Measurements from ENCODE around the gene TSPAN11. TPM values are rescaled to one million over a fixed set of nuclear protein-coding genes. Genes with fewer than 3 reads are reported as not detected.

TSPAN11 gene
- total and polyA plus RNA-seq, 2 experiments from 2014 or later: 0.51 to 1.9 TPM

DNA sequence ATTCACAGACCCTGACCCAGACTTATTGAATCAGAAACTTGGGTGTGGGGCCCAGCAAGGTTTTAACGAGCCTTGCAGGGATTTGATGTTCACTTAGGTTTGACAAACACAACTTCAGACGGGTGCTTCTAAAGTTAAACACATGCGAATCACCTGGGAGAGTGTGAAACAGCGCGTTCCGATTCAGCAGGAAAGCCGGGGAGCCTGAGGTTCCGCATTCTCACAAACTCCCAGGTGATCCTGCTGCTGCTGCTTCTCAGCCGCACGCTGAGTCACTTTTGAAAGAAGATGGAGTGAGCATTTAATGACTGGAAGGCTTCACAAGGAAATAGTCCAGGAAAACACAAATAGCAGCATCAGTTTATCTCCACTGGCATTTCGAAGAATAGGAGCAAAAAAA, 102.9 kb downstream of the TSPAN11 start:
- DNase-seq: no peak
- in situ Hi-C loops (cut with MboI): no loop called here

DNA sequence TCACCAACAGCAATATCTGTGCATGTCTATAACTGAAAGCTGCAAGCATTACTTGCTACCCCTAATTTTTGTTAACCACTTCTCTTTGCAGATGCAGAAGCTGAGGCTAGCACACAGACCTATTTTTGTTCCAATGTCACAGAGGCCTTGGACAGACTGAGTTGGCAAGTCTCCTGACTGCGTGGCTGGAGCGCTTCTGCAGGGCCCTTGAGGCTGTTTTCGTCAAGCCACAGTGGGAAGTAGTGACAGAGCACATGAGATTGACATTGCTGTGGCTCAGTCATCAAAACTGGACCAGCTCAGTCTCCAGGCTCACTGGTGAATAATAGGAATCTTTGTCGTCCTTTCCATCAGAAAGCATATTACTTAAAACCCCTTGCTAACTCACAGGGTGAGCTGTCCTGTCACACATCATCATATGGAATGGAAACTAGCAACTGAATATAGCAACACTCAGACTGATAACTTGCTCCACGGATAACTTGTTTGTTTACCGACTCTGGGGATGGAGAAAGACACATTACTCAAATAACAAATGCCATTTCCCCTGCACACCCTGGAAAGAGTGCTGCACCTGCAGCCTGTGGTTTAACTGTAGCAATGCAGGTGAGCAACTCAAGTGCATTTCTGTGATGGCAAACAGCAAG, 103.5 kb downstream of the TSPAN11 start:
- H3K27me3 ChIP-seq (replicated peaks; ENCODE audit: insufficient read depth): peaks cover 6% of the 10 kb centered on the region
- no peaks in the 10 kb centered on the region for H3K79me2 ChIP-seq (ENCODE audit: insufficient read depth)
- H4K20me1 ChIP-seq (ENCODE audit: insufficient read depth): no peaks in the 10 kb centered on the region
- TF ChIP-seq EZH2phosphoT487 (IDR thresholded peaks at IDR 0.05; ENCODE audit: insufficient read depth, low read depth) (no peak), EZH2 (IDR thresholded peaks at IDR 0.05; ENCODE audit: insufficient read depth, poor library complexity, severe bottlenecking) (no peak)
- 70 to 74% methylated on average over 6 of the region's 6 CpGs for WGBS, 2 experiments (ENCODE audit: low coverage in 1 of 2, low lambda C conversion rate in 2 of 2, missing lambda C conversion rate in 2 of 2)
- no peaks in the 10 kb centered on the region for H3K9me3 ChIP-seq (ENCODE audit: low read depth)
- H3K4me1 ChIP-seq (ENCODE audit: insufficient read depth): no peaks in the 10 kb centered on the region
- no peak overlapping the region for H3K9ac ChIP-seq
- H3F3A ChIP-seq (ENCODE audit: insufficient read depth): no peaks in the 10 kb centered on the region
- no peak overlapping the region for H2AFZ ChIP-seq
- H3K36me3 ChIP-seq (ENCODE audit: low read depth): no peaks in the 10 kb centered on the region
- H3K27ac ChIP-seq: no peak overlapping the region
- H3K9me2 ChIP-seq (ENCODE audit: insufficient read depth): no peaks in the 10 kb centered on the region
- in situ Hi-C loops (cut with MboI): no loop called here
- DNase-seq: no peak
- no peak overlapping the region for H3K4me3 ChIP-seq
- no peak overlapping the region for H3K4me2 ChIP-seq (ENCODE audit: unreplicated experiment)

More for the DNA sequence above, 102.9 kb downstream of the TSPAN11 start:
- no peaks in the 10 kb centered on the region for H3K9me2 ChIP-seq (ENCODE audit: insufficient read depth)
- no peaks in the 10 kb centered on the region for H3K9me3 ChIP-seq (ENCODE audit: low read depth)
- H3K4me2 ChIP-seq (ENCODE audit: unreplicated experiment): no peak overlapping the region
- H4K20me1 ChIP-seq (ENCODE audit: insufficient read depth): no peaks in the 10 kb centered on the region
- no peak overlapping the region for H3K9ac ChIP-seq
- peaks cover 6% of the 10 kb centered on the region for H3K27me3 ChIP-seq (replicated peaks; ENCODE audit: insufficient read depth)
- no peak for TF ChIP-seq EZH2phosphoT487 (IDR thresholded peaks at IDR 0.05; ENCODE audit: insufficient read depth, low read depth)
- no peak for TF ChIP-seq EZH2 (IDR thresholded peaks at IDR 0.05; ENCODE audit: insufficient read depth, poor library complexity, severe bottlenecking)
- WGBS, 2 experiments (ENCODE audit: low coverage in 1 of 2, low lambda C conversion rate in 2 of 2, missing lambda C conversion rate in 2 of 2): 82% methylated on average over 11 of the region's 11 CpGs
- H3K27ac ChIP-seq: no peak overlapping the region
- no peaks in the 10 kb centered on the region for H3K4me1 ChIP-seq (ENCODE audit: insufficient read depth)
- no peak overlapping the region for H3K4me3 ChIP-seq
- H3F3A ChIP-seq (ENCODE audit: insufficient read depth): no peaks in the 10 kb centered on the region
- H3K36me3 ChIP-seq (ENCODE audit: low read depth): no peaks in the 10 kb centered on the region
- no peaks in the 10 kb centered on the region for H3K79me2 ChIP-seq (ENCODE audit: insufficient read depth)
- no peak overlapping the region for H2AFZ ChIP-seq

DNA sequence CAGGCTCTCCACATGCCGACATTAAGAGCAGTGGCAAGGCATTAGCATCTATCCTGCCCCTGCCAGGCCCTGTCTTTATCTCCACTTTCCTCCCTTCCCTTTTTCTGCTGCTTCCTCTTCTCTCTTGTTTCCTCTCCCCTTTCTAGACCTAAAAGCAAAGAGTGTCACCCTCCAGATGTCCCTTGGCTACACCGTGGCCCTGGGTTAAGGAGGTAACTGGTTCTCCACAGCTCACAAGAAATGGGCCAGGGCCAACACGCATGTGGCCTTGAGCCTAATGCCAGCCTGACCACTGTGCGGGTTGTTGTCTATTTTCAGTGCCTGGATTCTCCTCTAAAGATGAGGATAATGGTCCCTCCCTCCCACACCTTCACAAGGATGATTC, 105.4 kb downstream of the TSPAN11 start:
- Histone ChIP-seq H3K27ac (no peak overlapping the region), H4K20me1 (ENCODE audit: insufficient read depth) (no peaks in the 10 kb centered on the region), H3K9ac (no peak overlapping the region), H3K4me2 (ENCODE audit: unreplicated experiment) (no peak overlapping the region), H3K9me3 (ENCODE audit: low read depth) (no peaks in the 10 kb centered on the region), H3K27me3 (replicated peaks; ENCODE audit: insufficient read depth) (no peaks in the 10 kb centered on the region; the same call in 1 of the 2 replicates), H3K79me2 (ENCODE audit: insufficient read depth) (no peaks in the 10 kb centered on the region), H3K9me2 (ENCODE audit: insufficient read depth) (no peaks in the 10 kb centered on the region), H3K4me1 (ENCODE audit: insufficient read depth) (no peaks in the 10 kb centered on the region), H3K4me3 (no peak overlapping the region), H3F3A (ENCODE audit: insufficient read depth) (no peaks in the 10 kb centered on the region), H3K36me3 (ENCODE audit: low read depth) (no peaks in the 10 kb centered on the region), H2AFZ (no peak overlapping the region)
- TF ChIP-seq EZH2phosphoT487 (IDR thresholded peaks at IDR 0.05; ENCODE audit: insufficient read depth, low read depth) (no peak), EZH2 (IDR thresholded peaks at IDR 0.05; ENCODE audit: insufficient read depth, poor library complexity, severe bottlenecking) (no peak)
- no peak for DNase-seq
- in situ Hi-C loops (cut with MboI): no loop called here
- 74 to 79% methylated on average over 4 of the region's 4 CpGs for WGBS, 2 experiments (ENCODE audit: low coverage in 1 of 2, low lambda C conversion rate in 2 of 2, missing lambda C conversion rate in 2 of 2)

DNA sequence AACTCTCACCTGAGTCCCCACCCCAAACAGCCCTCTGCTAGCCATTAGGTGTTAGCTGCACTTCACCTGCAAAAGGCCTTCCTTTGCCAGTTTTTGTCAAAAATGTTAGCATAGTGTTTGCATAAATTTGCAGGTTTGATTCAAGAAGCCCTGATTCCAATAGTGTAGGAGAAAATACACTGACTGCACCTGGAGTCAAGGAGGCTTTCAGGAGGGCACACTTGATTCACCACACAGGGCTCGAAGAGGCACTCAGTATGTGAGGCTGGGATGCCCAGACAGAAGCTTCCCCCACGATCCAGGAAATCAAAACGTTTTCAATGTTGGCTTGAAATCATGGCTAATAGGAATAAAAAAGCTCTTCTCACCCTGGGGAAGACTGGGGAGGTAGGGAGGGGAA, 106.6 kb downstream of the TSPAN11 start:
- Histone ChIP-seq H3K27ac (no peak overlapping the region), H4K20me1 (ENCODE audit: insufficient read depth) (no peaks in the 10 kb centered on the region), H3K9ac (no peak overlapping the region), H3K9me3 (ENCODE audit: low read depth) (no peaks in the 10 kb centered on the region), H3K36me3 (ENCODE audit: low read depth) (no peaks in the 10 kb centered on the region), H3K4me3 (no peak overlapping the region), H3K4me1 (ENCODE audit: insufficient read depth) (no peaks in the 10 kb centered on the region), H3K4me2 (ENCODE audit: unreplicated experiment) (no peak overlapping the region), H3K9me2 (ENCODE audit: insufficient read depth) (no peaks in the 10 kb centered on the region), H3F3A (ENCODE audit: insufficient read depth) (no peaks in the 10 kb centered on the region), H3K27me3 (replicated peaks; ENCODE audit: insufficient read depth) (no peaks in the 10 kb centered on the region; the same call in 1 of the 2 replicates), H2AFZ (no peak overlapping the region), H3K79me2 (ENCODE audit: insufficient read depth) (no peaks in the 10 kb centered on the region)
- 11 to 14% methylated on average over 3 of the region's 3 CpGs for WGBS, 2 experiments (ENCODE audit: low coverage in 1 of 2, low lambda C conversion rate in 2 of 2, missing lambda C conversion rate in 2 of 2)
- no peak for TF ChIP-seq EZH2phosphoT487 (IDR thresholded peaks at IDR 0.05; ENCODE audit: insufficient read depth, low read depth)
- in situ Hi-C loops (cut with MboI): no loop called here
- DNase-seq: no peak
